Adrenal gland (tissue), 12 donors: ENCODE measurements around the gene TTC39B. TPM values are rescaled to one million over a fixed set of nuclear protein-coding genes. Genes with fewer than 3 reads are reported as not detected.

Experiments
- DNase-seq, 7 donors: peaks; one replicate each; pipeline ENCODE4 v3.0.0-alpha.2; 2019 to 2020
- H3K27ac ChIP-seq, 5 donors: fragments of 200-600 bp; sonication (generic) in 4 of 5; 1 replicate in 3 of 5; 2 replicates in 2 of 5; pipeline versions ENCODE4 v1.5.1 to v1.8.0; 2016 to 2020; ENCODE audit warnings: mild to moderate bottlenecking in 1 of 5
- H3K27me3 ChIP-seq: fragments of 200-600 bp; 2 replicates; pipeline ENCODE4 v1.8.0; 2021
- H3K36me3 ChIP-seq, 2 donors: fragments of 200-600 bp; replicated peaks in 1 of 2; 1 replicate in 1 of 2; 2 replicates in 1 of 2; pipeline versions ENCODE4 v1.5.1 to v1.8.0; 2018 to 2022
- H3K4me1 ChIP-seq, 2 donors: fragments of 200-600 bp; replicated peaks in 1 of 2; 1 replicate in 1 of 2; 2 replicates in 1 of 2; pipeline versions ENCODE4 v1.5.1 to v1.8.0; 2018 to 2021
- H3K4me3 ChIP-seq, 4 donors: fragments of 200-600 bp; sonication (generic) in 3 of 4; one replicate each; pipeline ENCODE4 v1.5.1; 2016 to 2018
- H3K9me3 ChIP-seq, 3 donors: fragments of 200-600 bp; sonication (generic) in 1 of 3; replicated peaks in 1 of 3; 1 replicate in 2 of 3; 2 replicates in 1 of 3; pipeline versions ENCODE4 v1.5.1 to v1.8.0; 2016 to 2021
- CTCF ChIP-seq, 6 experiments: fragments of 450-650 bp in 4 of 6; fragments of 200-600 bp in 2 of 6; sonication (generic) in 1 of 6; IDR thresholded peaks; 1 replicate in 5 of 6; 2 replicates in 1 of 6; pipeline versions ENCODE4 v1.5.1 to v1.8.0; 2016 to 2021; ENCODE audit warnings: antibody characterized with exemption in 6 of 6, mild to moderate bottlenecking in 2 of 6, moderate library complexity in 1 of 6
- POLR2A ChIP-seq, 2 donors: fragments of 450-650 bp; IDR thresholded peaks; one replicate each; pipeline ENCODE4 v1.6.1; 2017; ENCODE audit warnings: antibody characterized with exemption in 2 of 2, mild to moderate bottlenecking in 2 of 2, moderate library complexity in 1 of 2
- WGBS, 4 donors: extraction: QIAGEN DNeasy Blood & Tissue Kit in 2 of 4; methylation state at CpG; one replicate each; pipeline versions ENCODE4 v1.1.5 to v1.1.7; 2013 to 2017; 5-methylcytosine and 5-hydroxymethylcytosine counted together
- intact Hi-C, 2 donors: fragments of 100-400 bp; cut with DNase I; formaldehyde crosslinking; loops; one replicate each; pipeline versions ENCODE4 v1.14.1 to v1.15.0; 2022 to 2023
- polyA plus RNA-seq, 3 donors: library from polyadenylated mRNA; stranded (reverse); fragments of 200-250 nt in 2 of 3; fragments of 350-450 nt in 1 of 3; fragmentation: Illumina TruSeq in 1 of 3; extraction: RNeasy Lipid Tissue Mini Kit (QIAGEN cat#74804) in 1 of 3; gene quantifications; one replicate each; pipeline ENCODE4 v1.2.3, GENCODE V29; 2013 to 2014
- small RNA-seq, 2 donors: library from RNA; depleted of rRNA; stranded (forward); fragments of <200 nt; gene quantifications; one replicate each; pipeline ENCODE3, GENCODE V24; 2016
- total RNA-seq, 9 donors: library from RNA; depleted of rRNA in 4 of 9; stranded (reverse); fragments of >200 nt in 4 of 9; fragments of 120-200 nt in 1 of 9; fragmentation: NEBNext Ultra II Directional in 1 of 9; extraction: Animal tissue kit (Norgen Biotek cat#: 25700) in 1 of 9; gene quantifications; one replicate each; pipeline versions ENCODE4 v1.1.0 to v1.2.4, GENCODE V29; 2013 to 2023
- donor health status: healthy with polysubstance abuse.
- donor health status: Bipolar disorder and iron deficiency.
- donor health status: DM: yes; HTN: yes; CAD: no.
- donor health status: DM: no; HTN: no; CAD: no.
- donor health status: DM: no; HTN: no; CAD: no.
- donor health status: DM: yes; HTN: yes; CAD: no.

Gene TTC39B
- total and polyA plus RNA-seq, 12 donors = 3.7 to 14.4 (median 9.5) TPM

GRCh38 chr9:15121630-15122029 lies 185.4 kb downstream of the TTC39B start:
- H3K27ac ChIP-seq = no peak overlapping the region
- intact Hi-C loops = no loop called here
- no peaks in the 10 kb centered on the region for H3K4me1 ChIP-seq
- DNase-seq = no peak
- TF ChIP-seq CTCF (IDR thresholded peaks at IDR 0.05) (no peak), POLR2A (IDR thresholded peaks at IDR 0.05) (no peak)
- 56 to 71% (median 65%) methylated on average over 2 of the region's 2 CpGs for WGBS, 4 donors
- no peak overlapping the region for H3K4me3 ChIP-seq
- H3K9me3 ChIP-seq = no peaks in the 10 kb centered on the region
- H3K36me3 ChIP-seq = no peaks in the 10 kb centered on the region
- no peaks in the 10 kb centered on the region for H3K27me3 ChIP-seq

DNA sequence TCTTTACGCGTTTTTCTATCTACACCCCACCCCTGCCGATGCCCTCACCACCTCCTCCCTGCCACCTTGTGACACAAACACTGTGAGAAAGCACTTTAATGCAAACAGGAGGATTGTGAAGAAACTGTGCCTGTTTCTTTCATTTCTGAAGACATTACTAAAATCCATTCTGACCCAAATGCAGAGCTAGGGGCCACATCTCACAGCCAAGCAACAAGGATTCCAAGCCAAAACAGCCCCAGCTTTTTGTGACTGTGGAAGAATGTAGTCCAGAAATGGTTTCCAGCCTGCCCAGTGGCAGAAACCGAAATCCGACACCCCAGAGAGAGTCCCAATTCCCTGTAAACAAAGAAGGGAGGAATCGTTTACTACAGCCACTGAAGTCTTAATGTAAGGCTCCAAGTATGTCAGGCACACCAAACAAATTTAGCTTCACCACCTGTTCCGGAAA lies 190.9 kb downstream of the TTC39B start:
- no peak for DNase-seq
- H3K9me3 ChIP-seq = no peaks in the 10 kb centered on the region
- no peak for TF ChIP-seq CTCF (IDR thresholded peaks at IDR 0.05)
- TF ChIP-seq POLR2A (IDR thresholded peaks at IDR 0.05) = no peak
- no peaks in the 10 kb centered on the region for H3K36me3 ChIP-seq
- no peaks in the 10 kb centered on the region for H3K4me1 ChIP-seq
- no peak overlapping the region for H3K4me3 ChIP-seq
- 47 to 69% (median 62%) methylated on average over 7 of the region's 7 CpGs for WGBS, 4 donors
- H3K27ac ChIP-seq = no peak overlapping the region
- H3K27me3 ChIP-seq = no peaks in the 10 kb centered on the region
- intact Hi-C loops = no loop called here

DNA sequence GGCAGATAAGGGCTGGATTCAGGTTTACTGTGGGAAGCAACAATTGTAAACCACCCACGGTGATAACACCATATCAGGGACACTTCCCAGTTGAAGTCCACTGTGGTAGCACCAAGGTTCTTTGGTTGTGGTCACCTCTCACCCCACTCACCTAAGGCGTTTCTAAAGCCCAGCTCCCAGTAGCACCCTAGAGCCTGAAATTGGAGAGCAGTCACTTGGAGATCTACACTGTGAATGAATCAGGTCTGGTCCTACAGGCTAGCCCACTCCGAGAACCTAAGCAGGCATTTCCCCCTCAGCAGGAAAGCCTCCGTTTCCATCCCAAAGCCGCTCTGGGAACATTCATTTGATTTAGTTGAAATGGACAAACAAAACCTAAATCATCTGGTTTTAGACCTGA lies 191.3 kb downstream of the TTC39B start:
- no peak for TF ChIP-seq CTCF (IDR thresholded peaks at IDR 0.05)
- no peak for TF ChIP-seq POLR2A (IDR thresholded peaks at IDR 0.05)
- WGBS, 4 donors = 77 to 88% (median 80%) methylated on average over 5 of the region's 5 CpGs

GRCh38 chr9:15115041-15115440 lies 192.0 kb downstream of the TTC39B start:
- TF ChIP-seq POLR2A (IDR thresholded peaks at IDR 0.05) (no peak), CTCF (IDR thresholded peaks at IDR 0.05) (no peak)
- Histone ChIP-seq H3K27ac (no peak overlapping the region), H3K36me3 (no peaks in the 10 kb centered on the region), H3K4me3 (no peak overlapping the region), H3K27me3 (no peaks in the 10 kb centered on the region), H3K9me3 (no peaks in the 10 kb centered on the region), H3K4me1 (no peaks in the 10 kb centered on the region)
- WGBS, 4 donors = 74 to 89% (median 85%) methylated on average over 2 of the region's 2 CpGs
- intact Hi-C loops = no loop called here
- no peak for DNase-seq

More for the DNA sequence above, 191.3 kb downstream of the TTC39B start:
- H3K36me3 ChIP-seq = no peaks in the 10 kb centered on the region
- DNase-seq = no peak
- intact Hi-C loops = no loop called here
- H3K4me3 ChIP-seq = no peak overlapping the region
- no peaks in the 10 kb centered on the region for H3K27me3 ChIP-seq
- H3K27ac ChIP-seq = no peak overlapping the region
- H3K4me1 ChIP-seq = no peaks in the 10 kb centered on the region
- no peaks in the 10 kb centered on the region for H3K9me3 ChIP-seq

Small RNA genes lying within 50 kb of the gene (small RNA-seq; reads per million reads assigned to genes)
- 0 reads per million in 2 donors for gene RNU6-559P

Other genes with a start within 250 kb of the TTC39B start
- gene SNAPC3, start 115.7 kb upstream of the TTC39B start, total RNA-seq = 10 to 100 TPM; 25.8 to 62.2 (median 44.1) TPM
- 10 to 100 TPM in 2 of 3 donors, 1 to 10 TPM in 1; 9.8 to 48.9 (median 21.6) TPM for gene SNAPC3, start 115.7 kb upstream of the TTC39B start, polyA plus RNA-seq
- gene PSIP1, start 203.8 kb upstream of the TTC39B start, total RNA-seq = 100 to 1,000 TPM in 1 of 9 donors, 10 to 100 TPM in 8; 27.4 to 132 (median 37.2) TPM
- gene PSIP1, start 203.8 kb upstream of the TTC39B start, polyA plus RNA-seq = 10 to 100 TPM; 25.0 to 52.1 (median 48.6) TPM
- gene CCDC171, start 245.8 kb upstream of the TTC39B start, total RNA-seq = 1 to 10 TPM; 1.2 to 4.9 (median 2.3) TPM
- 1 to 10 TPM; 1.4 to 4.1 (median 3.2) TPM for gene CCDC171, start 245.8 kb upstream of the TTC39B start, polyA plus RNA-seq